ENCODE data around the gene DLG2. TPM values are rescaled to one million over a fixed set of nuclear protein-coding genes. Genes with fewer than 3 reads are reported as not detected.

DLG2 gene
- total and polyA plus RNA-seq, 9 of the 15 experiments (the other 6 are each of a cell fraction or from before 2014, with no cell fraction given) = 0.52 to 1.6 (median 0.95) TPM

GRCh38 chr11:85318573-85318972 lies 308.6 kb downstream of the DLG2 start:
- Histone ChIP-seq H3K9ac (ENCODE audit: insufficient read depth in 1 of 2, low read depth in 2 of 2, low read length in 2 of 2) (no peak overlapping the region), H2AFZ (ENCODE audit: low read depth, low read length) (no peak overlapping the region), H3K79me2 (ENCODE audit: control insufficient read depth, insufficient read depth, low read length) (no peaks in the 10 kb centered on the region), H3K4me1 (replicated peaks in 1 of 2; ENCODE audit: control insufficient read depth in 2 of 2, insufficient read depth in 2 of 2, low read length in 2 of 2) (no peaks in the 10 kb centered on the region), H3K27me3 (ENCODE audit: control insufficient read depth in 2 of 2, insufficient read depth in 2 of 2, low read length in 2 of 2) (no peaks in the 10 kb centered on the region), H3K4me3 (no peak overlapping the region), H3K27ac (ENCODE audit: extremely low read depth, low read depth, low read length) (no peak overlapping the region), H3K9me3 (replicated peaks; ENCODE audit: control insufficient read depth, insufficient read depth, low read depth, low read length) (no peaks in the 10 kb centered on the region), H3K9me1 (ENCODE audit: control insufficient read depth, insufficient read depth, low read length) (no peaks in the 10 kb centered on the region), H3K36me3 (ENCODE audit: control insufficient read depth, insufficient read depth, low read length) (no peaks in the 10 kb centered on the region), H4K20me1 (replicated peaks; ENCODE audit: control insufficient read depth, insufficient read depth, low read length) (no peaks in the 10 kb centered on the region), H3K4me2 (ENCODE audit: insufficient read depth, low read length) (no peak overlapping the region)
- in situ Hi-C loops (cut with MboI) (no loop called here), intact Hi-C loops (cut with micrococcal nuclease) (no loop called here)
- BruUV-seq (replicated peaks) = no TSS peak
- ATAC-seq (no peak), DNase-seq (ENCODE audit: extremely low read depth in 1 of 4, low spot score in 3 of 4) (no peak), FAIRE-seq (no peak)
- 0% methylated on average over 1 of the region's 1 CpG for WGBS (ENCODE audit: insufficient coverage, low coverage, missing lambda C conversion rate)
- POLR2A ChIA-PET = no interaction called here
- CTCF ChIA-PET (ENCODE audit: low intra/inter-chr PET ratio) = no interaction called here
- TF ChIP-seq RBM25 (IDR thresholded peaks at IDR 0.05; ENCODE audit: low read depth, low read length, severe bottlenecking) = no peak
- TF ChIP-seq ZEB2 (IDR thresholded peaks at IDR 0.05) = no peak
- no peak for TF ChIP-seq MCM5 (IDR thresholded peaks at IDR 0.05; ENCODE audit: low read depth)
- TF ChIP-seq MEIS2 (IDR thresholded peaks at IDR 0.05; ENCODE audit: partially characterized antibody) = no peak
- no peak for TF ChIP-seq HMGXB4 (CRISPR knock-in tag; IDR thresholded peaks at IDR 0.05)
- TF ChIP-seq CEBPZ (IDR thresholded peaks at IDR 0.05; ENCODE audit: borderline replicate concordance, low read depth, low read length) = no peak
- TF ChIP-seq ZNF354B (CRISPR knock-in tag; IDR thresholded peaks at IDR 0.05) = no peak
- no peak for TF ChIP-seq HNRNPLL (IDR thresholded peaks at IDR 0.05; ENCODE audit: low read depth, low read length, poor library complexity, severe bottlenecking)
- no peak for TF ChIP-seq HNRNPK (IDR thresholded peaks at IDR 0.05; ENCODE audit: low read depth, low read length, poor library complexity, severe bottlenecking)
- no peak for TF ChIP-seq ARID4B (CRISPR knock-in tag; IDR thresholded peaks at IDR 0.05)
- no peak for TF ChIP-seq XRCC3 (IDR thresholded peaks at IDR 0.05)
- no peak for TF ChIP-seq ZNF639 (CRISPR knock-in tag; conservative IDR thresholded peaks at IDR 0.05 in 1 of 2, IDR thresholded peaks at IDR 0.05 in 1 of 2)

Data from K562 (cell line).